Adipocyte (in vitro differentiated cells): ENCODE results near the gene CRTC3.
"Not testable (repeated sequence)": the region's sequence is repeated elsewhere in the genome, so short reads cannot be mapped to it uniquely, and the experiment has no call there.

Experiments
- DNase-seq: peaks from one replicate; pipeline ENCODE4 v3.0.0-alpha.2; 2015; ENCODE audit warnings: low read depth
- H3K27me3 ChIP-seq: replicated peaks from 2 replicates; pipeline ENCODE4 v1.7.0; 2013; ENCODE audit warnings: mild to moderate bottlenecking, low read length, moderate library complexity; ENCODE audit not compliant: control insufficient read depth, insufficient read depth
- H3K36me3 ChIP-seq: 2 replicates; pipeline ENCODE4 v1.7.0; 2013; ENCODE audit warnings: low read length, mild to moderate bottlenecking, moderate library complexity; ENCODE audit not compliant: control insufficient read depth, insufficient read depth, severe bottlenecking
- H3K4me1 ChIP-seq: 2 replicates; pipeline ENCODE4 v1.7.0; 2013; ENCODE audit warnings: mild to moderate bottlenecking, low read length, moderate library complexity; ENCODE audit not compliant: control insufficient read depth, insufficient read depth
- H3K4me3 ChIP-seq: 2 replicates; pipeline ENCODE4 v1.7.0; 2013; ENCODE audit warnings: mild to moderate bottlenecking, low read length, moderate library complexity
- H3K9ac ChIP-seq: 2 replicates; pipeline ENCODE4 v1.7.0; 2013; ENCODE audit warnings: mild to moderate bottlenecking, low read length, moderate library complexity
- H3K9me3 ChIP-seq: 2 replicates; pipeline ENCODE4 v1.7.0; 2013; ENCODE audit warnings: mild to moderate bottlenecking, low read length, moderate library complexity; ENCODE audit not compliant: control insufficient read depth

The CRTC3 gene

GRCh38 chr15:90681480-90681879, 151.8 kb downstream of the CRTC3 start:
- H3K36me3 ChIP-seq = no peaks in the 10 kb centered on the region
- peak overlapping the region; percentile 25 for H3K9ac ChIP-seq
- H3K27me3 ChIP-seq = no peaks in the 10 kb centered on the region
- peaks cover 25% of the 10 kb centered on the region for H3K4me1 ChIP-seq
- no peaks in the 10 kb centered on the region for H3K9me3 ChIP-seq
- no peak overlapping the region for H3K4me3 ChIP-seq
- peak; percentile 67 for DNase-seq

GRCh38 chr15:90683371-90683770, 153.6 kb downstream of the CRTC3 start:
- H3K36me3 ChIP-seq = no peaks in the 10 kb centered on the region
- peaks cover 25% of the 10 kb centered on the region for H3K4me1 ChIP-seq
- no peak overlapping the region for H3K9ac ChIP-seq
- no peaks in the 10 kb centered on the region for H3K9me3 ChIP-seq
- no peaks in the 10 kb centered on the region for H3K27me3 ChIP-seq
- no peak for DNase-seq
- H3K4me3 ChIP-seq = no peak overlapping the region

- DNase-seq = no peak
- Histone ChIP-seq H3K4me1 (peaks cover 25% of the 10 kb centered on the region), H3K9me3 (no peaks in the 10 kb centered on the region), H3K9ac (no peak overlapping the region), H3K4me3 (no peak overlapping the region), H3K27me3 (no peaks in the 10 kb centered on the region), H3K36me3 (no peaks in the 10 kb centered on the region)
Measured at GRCh38 chr15:90683876-90684275, 154.2 kb downstream of the CRTC3 start.

GRCh38 chr15:90684281-90684680, 154.6 kb downstream of the CRTC3 start:
- H3K36me3 ChIP-seq = no peaks in the 10 kb centered on the region
- H3K27me3 ChIP-seq = no peaks in the 10 kb centered on the region
- no peak overlapping the region for H3K4me3 ChIP-seq
- peaks cover 3% of the 10 kb centered on the region for H3K9me3 ChIP-seq
- DNase-seq = no peak
- H3K4me1 ChIP-seq = peaks cover 25% of the 10 kb centered on the region
- H3K9ac ChIP-seq = no peak overlapping the region

GRCh38 chr15:90685591-90686434, 156.1 kb downstream of the CRTC3 start:
- Histone ChIP-seq H3K27me3 (no peaks in the 10 kb centered on the region), H3K36me3 (no peaks in the 10 kb centered on the region)
- no peak for DNase-seq

GRCh38 chr15:90686435-90687218, 156.9 kb downstream of the CRTC3 start:
- Histone ChIP-seq H3K9ac (no peak overlapping the region), H3K4me3 (no peak overlapping the region), H3K36me3 (no peaks in the 10 kb centered on the region), H3K27me3 (no peaks in the 10 kb centered on the region), H3K9me3 (peaks cover 3% of the 10 kb centered on the region), H3K4me1 (peaks cover 12% of the 10 kb centered on the region)
- no peak for DNase-seq

More at GRCh38 chr15:90685591-90686434, 156.1 kb downstream of the CRTC3 start:
- H3K9ac ChIP-seq = no peak overlapping the region
- peaks cover 15% of the 10 kb centered on the region for H3K4me1 ChIP-seq
- peaks cover 3% of the 10 kb centered on the region for H3K9me3 ChIP-seq
- no peak overlapping the region for H3K4me3 ChIP-seq

GRCh38 chr15:90689326-90689961, 159.7 kb downstream of the CRTC3 start:
- H3K27me3 ChIP-seq, H3K9me3 ChIP-seq, H3K4me1 ChIP-seq, H3K36me3 ChIP-seq, H3K9ac ChIP-seq, DNase-seq, H3K4me3 ChIP-seq: not testable (repeated sequence)

GRCh38 chr15:90690585-90690984, 160.9 kb downstream of the CRTC3 start:
- Histone ChIP-seq H3K4me3 (no peak overlapping the region), H3K9me3 (peaks cover 3% of the 10 kb centered on the region), H3K4me1 (peaks cover 5% of the 10 kb centered on the region), H3K27me3 (no peaks in the 10 kb centered on the region), H3K9ac (no peak overlapping the region), H3K36me3 (no peaks in the 10 kb centered on the region)
- DNase-seq = peak; percentile 5

- DNase-seq = peak; percentile 5
- Histone ChIP-seq H3K9ac (no peak overlapping the region), H3K4me3 (no peak overlapping the region), H3K27me3 (no peaks in the 10 kb centered on the region), H3K9me3 (peaks cover 3% of the 10 kb centered on the region), H3K4me1 (peaks cover 5% of the 10 kb centered on the region), H3K36me3 (no peaks in the 10 kb centered on the region)
Measured at GRCh38 chr15:90691369-90691768, 161.6 kb downstream of the CRTC3 start.

GRCh38 chr15:90691982-90692773, 162.5 kb downstream of the CRTC3 start:
- no peak overlapping the region for H3K4me3 ChIP-seq

More at GRCh38 chr15:90691982-90692773, 162.5 kb downstream of the CRTC3 start:
- no peaks in the 10 kb centered on the region for H3K36me3 ChIP-seq
- H3K9ac ChIP-seq = no peak overlapping the region
- no peaks in the 10 kb centered on the region for H3K27me3 ChIP-seq
- peaks cover 3% of the 10 kb centered on the region for H3K9me3 ChIP-seq
- no peak for DNase-seq
- peaks cover 5% of the 10 kb centered on the region for H3K4me1 ChIP-seq
